H1 (cell line): ENCODE data around the gene PRXL2B. TPM values are rescaled to one million over a fixed set of nuclear protein-coding genes. Genes with fewer than 3 reads are reported as not detected.
A peak's percentile ranks its signal among the peaks of the same experiment; 100 is the strongest.

Experiments used
- CTCF ChIA-PET: fragments of 300-600 bp; sonication (Branson Sonifier 250); formaldehyde crosslinking; loops from one replicate; lab custom pipeline; 2021; ENCODE audit not compliant: partially characterized antibody; lab: Charles Lee
- POLR2A ChIA-PET: fragments of 300-600 bp; sonication (Branson Sonifier 250); formaldehyde crosslinking; loops from one replicate; lab custom pipeline; 2021; ENCODE audit warnings: inconsistent platforms; ENCODE audit not compliant: partially characterized antibody; lab: Charles Lee
- DNase-seq, 2 experiments: peaks; one replicate each; pipeline versions ENCODE4 v3.0.0 to v3.0.0-alpha.2; 2010 to 2022; ENCODE audit warnings: low spot score in 2 of 2, low read depth in 1 of 2, mixed read lengths in 1 of 2
- FAIRE-seq: peaks from 2 replicates; lab custom pipeline; 2011; peaks lifted over from hg19 to GRCh38; lab: Jason Lieb, UNC
- H2AFZ ChIP-seq: 2 replicates; pipeline ENCODE4 v1.8.1; 2012; ENCODE audit warnings: low read length, inconsistent platforms
- H2AK5ac ChIP-seq: 2 replicates; pipeline ENCODE4 v1.6.1; 2013; ENCODE audit warnings: low read depth, low read length
- H2BK120ac ChIP-seq: replicated peaks from 2 replicates; pipeline ENCODE3; 2013; ENCODE audit warnings: low read depth, low read length, inconsistent platforms
- H2BK12ac ChIP-seq: 2 replicates; pipeline ENCODE4 v1.6.1; 2013; ENCODE audit warnings: low read depth, low read length
- H2BK15ac ChIP-seq: 2 replicates; pipeline ENCODE4 v1.6.1; 2013; ENCODE audit warnings: low read length
- H2BK20ac ChIP-seq: 2 replicates; pipeline ENCODE4 v1.6.1; 2013; ENCODE audit warnings: low read length
- H2BK5ac ChIP-seq: 2 replicates; pipeline ENCODE4 v1.6.1; 2013; ENCODE audit warnings: low read depth, low read length
- H3K14ac ChIP-seq: 2 replicates; pipeline ENCODE4 v1.6.1; 2013; ENCODE audit warnings: inconsistent platforms; ENCODE audit not compliant: insufficient read length
- H3K18ac ChIP-seq: 2 replicates; pipeline ENCODE4 v1.6.1; 2013; ENCODE audit warnings: low read length; ENCODE audit errors: extremely low read depth
- H3K23ac ChIP-seq: 2 replicates; pipeline ENCODE4 v1.6.1; 2013; ENCODE audit warnings: inconsistent platforms; ENCODE audit not compliant: insufficient read length
- H3K23me2 ChIP-seq: 2 replicates; pipeline ENCODE4 v1.6.1; 2013; ENCODE audit warnings: low read depth, low read length
- H3K27ac ChIP-seq: 2 replicates; pipeline ENCODE4 v1.6.1; 2011; ENCODE audit warnings: low read depth, low read length, inconsistent platforms
- H3K27me3 ChIP-seq, 4 experiments: replicated peaks in 1 of 4; 1 replicate in 1 of 4; 2 replicates in 3 of 4; pipeline versions ENCODE4 v1.6.1 to v1.8.1; 2011 to 2013; ENCODE audit warnings: low read length in 3 of 4, mild to moderate bottlenecking in 3 of 4, inconsistent platforms in 2 of 4, mixed read lengths in 2 of 4, moderate library complexity in 1 of 4; ENCODE audit not compliant: control insufficient read depth in 3 of 4, insufficient read depth in 3 of 4; ENCODE audit errors: extremely low read depth in 1 of 4
- H3K36me3 ChIP-seq, 4 experiments: 2 replicates each; pipeline versions ENCODE4 v1.6.1 to v1.8.1; 2011 to 2013; ENCODE audit warnings: mild to moderate bottlenecking in 4 of 4, low read length in 3 of 4, moderate library complexity in 2 of 4, control low read depth in 1 of 4, inconsistent platforms in 1 of 4; ENCODE audit not compliant: insufficient read depth in 4 of 4, control insufficient read depth in 2 of 4
- H3K4ac ChIP-seq: replicated peaks from 2 replicates; pipeline ENCODE3; 2013; ENCODE audit warnings: low read length, low read depth, mixed read lengths, inconsistent platforms; ENCODE audit not compliant: insufficient read length
- H3K4me1 ChIP-seq, 4 experiments: replicated peaks in 1 of 4; 1 replicate in 1 of 4; 2 replicates in 3 of 4; pipeline versions ENCODE4 v1.6.1 to v1.8.1; 2011 to 2013; ENCODE audit warnings: low read length in 3 of 4, inconsistent platforms in 2 of 4, mixed read lengths in 1 of 4; ENCODE audit not compliant: insufficient read depth in 4 of 4, control insufficient read depth in 3 of 4
- H3K4me2 ChIP-seq, 2 experiments: 2 replicates each; pipeline versions ENCODE4 v1.6.1 to v1.8.1; 2011 to 2013; ENCODE audit warnings: low read depth in 2 of 2, low read length in 2 of 2, control low read depth in 1 of 2, inconsistent platforms in 1 of 2, mild to moderate bottlenecking in 1 of 2; ENCODE audit not compliant: insufficient read depth in 1 of 2
- H3K4me3 ChIP-seq, 4 experiments: fragments of 200-600, 300-600 bp in 1 of 4; sonication (generic), shearing (Covaris generic), sonication (Bioruptor Twin) in 1 of 4; 2 replicates each; pipeline versions ENCODE4 v1.5.1 to v1.8.1; 2011 to 2016; ENCODE audit warnings: low read length in 4 of 4, low read depth in 3 of 4, control low read depth in 2 of 4, inconsistent platforms in 2 of 4, mild to moderate bottlenecking in 2 of 4, mixed read lengths in 1 of 4, moderate library complexity in 1 of 4; ENCODE audit not compliant: insufficient read depth in 2 of 4; ENCODE audit errors: extremely low read depth in 1 of 4
- H3K56ac ChIP-seq: replicated peaks from 2 replicates; pipeline ENCODE3; 2013; ENCODE audit warnings: low read depth, mild to moderate bottlenecking, mixed read lengths, low read length, inconsistent platforms; ENCODE audit not compliant: insufficient read length
- H3K79me1 ChIP-seq: 2 replicates; pipeline ENCODE4 v1.6.1; 2013; ENCODE audit warnings: low read depth, low read length, control low read depth
- H3K79me2 ChIP-seq, 2 experiments: 2 replicates each; pipeline versions ENCODE4 v1.6.1 to v1.8.1; 2012 to 2013; ENCODE audit warnings: low read length in 2 of 2, mild to moderate bottlenecking in 2 of 2, inconsistent platforms in 1 of 2; ENCODE audit not compliant: insufficient read depth in 2 of 2, control insufficient read depth in 1 of 2
- H3K9ac ChIP-seq, 4 experiments: replicated peaks in 1 of 4; 1 replicate in 1 of 4; 2 replicates in 3 of 4; pipeline versions ENCODE4 v1.6.1 to v1.8.1; 2011 to 2013; ENCODE audit warnings: low read depth in 3 of 4, low read length in 3 of 4, control low read depth in 2 of 4, mild to moderate bottlenecking in 2 of 4, moderate library complexity in 2 of 4, inconsistent platforms in 1 of 4; ENCODE audit errors: extremely low read depth in 1 of 4
- H3K9me3 ChIP-seq, 2 experiments: 2 replicates each; pipeline versions ENCODE4 v1.6.1 to v1.8.1; 2012 to 2013; ENCODE audit warnings: mild to moderate bottlenecking in 2 of 2, moderate library complexity in 2 of 2, control low read depth in 1 of 2, inconsistent platforms in 1 of 2, low read depth in 1 of 2, low read length in 1 of 2, mixed read lengths in 1 of 2; ENCODE audit not compliant: insufficient read depth in 2 of 2
- H4K20me1 ChIP-seq, 2 experiments: replicated peaks in 1 of 2; 2 replicates each; pipeline versions ENCODE3 to v1.8.1; 2011 to 2013; ENCODE audit warnings: inconsistent platforms in 2 of 2, low read length in 2 of 2, mild to moderate bottlenecking in 1 of 2; ENCODE audit not compliant: insufficient read depth in 2 of 2, control insufficient read depth in 1 of 2
- H4K5ac ChIP-seq: 2 replicates; pipeline ENCODE4 v1.6.1; 2013; ENCODE audit warnings: low read length, low read depth, mixed read lengths, inconsistent platforms; ENCODE audit not compliant: insufficient read length
- H4K8ac ChIP-seq: 2 replicates; pipeline ENCODE4 v1.8.0; 2013; ENCODE audit warnings: mild to moderate bottlenecking, moderate library complexity, low read length, inconsistent platforms; ENCODE audit not compliant: insufficient read depth; ENCODE audit errors: extremely low read depth
- H4K91ac ChIP-seq: replicated peaks from 2 replicates; pipeline ENCODE3; 2013; ENCODE audit warnings: low read length, mixed read lengths, inconsistent platforms; ENCODE audit not compliant: insufficient read length
- ASH2L ChIP-seq: fragments of 200-600, 300-600 bp; sonication (generic); IDR thresholded peaks from one replicate; pipeline ENCODE4 v1.7.1; 2017; ENCODE audit warnings: low read length
- CTCF ChIP-seq, 3 experiments: IDR thresholded peaks; 1 replicate in 2 of 3; 2 replicates in 1 of 3; pipeline versions ENCODE4 v1.5.1 to v1.6.1; 2011; ENCODE audit warnings: low read length in 3 of 3, mild to moderate bottlenecking in 3 of 3, inconsistent platforms in 2 of 3, low read depth in 1 of 3, moderate library complexity in 1 of 3; ENCODE audit not compliant: insufficient read depth in 1 of 3; ENCODE audit errors: control extremely low read depth in 1 of 3
- FOSL1 ChIP-seq: IDR thresholded peaks from 2 replicates; pipeline ENCODE4 v1.6.1; 2011; ENCODE audit warnings: mild to moderate bottlenecking, low read depth, low read length, moderate library complexity; ENCODE audit not compliant: insufficient read depth
- HDAC2 ChIP-seq, 2 experiments: fragments of 300-600 bp in 1 of 2; sonication (generic) in 1 of 2; IDR thresholded peaks; 2 replicates each; pipeline ENCODE4 v1.6.1; 2011 to 2012; ENCODE audit warnings: low read depth in 2 of 2, low read length in 2 of 2, mild to moderate bottlenecking in 2 of 2, moderate library complexity in 2 of 2, borderline replicate concordance in 1 of 2, inconsistent platforms in 1 of 2
- HDAC6 ChIP-seq: IDR thresholded peaks from one replicate; pipeline ENCODE4 v1.7.1; 2012; ENCODE audit warnings: low read depth, mild to moderate bottlenecking, inconsistent platforms, low read length, moderate library complexity
- RNF2 ChIP-seq: fragments of 200-900, 300-1000 bp; sonication (generic); IDR thresholded peaks from 2 replicates; pipeline ENCODE4 v1.7.1; 2016; ENCODE audit warnings: borderline replicate concordance, low read depth, mild to moderate bottlenecking, antibody characterized with exemption, low read length; ENCODE audit not compliant: poor library complexity, severe bottlenecking; ENCODE audit errors: missing control alignments
- TBP ChIP-seq: IDR thresholded peaks from 2 replicates; pipeline ENCODE4 v1.6.1; 2011; ENCODE audit warnings: low read depth, low read length, improper control_type of control experiment
- YY1 ChIP-seq: IDR thresholded peaks from 2 replicates; pipeline ENCODE4 v1.6.1; 2011; ENCODE audit warnings: low read depth, mild to moderate bottlenecking, low read length
- WGBS, 2 experiments: shearing (Covaris generic) in 1 of 2; methylation state at CpG; one replicate each; pipeline versions ENCODE4 v1.1.6 to v1.1.7; 2013 to 2015; ENCODE audit warnings: low lambda C conversion rate in 2 of 2, mixed read lengths in 2 of 2, inconsistent platforms in 1 of 2, low coverage in 1 of 2, missing lambda C conversion rate in 1 of 2; ENCODE audit not compliant: insufficient replicate concordance in 2 of 2, insufficient coverage in 1 of 2, insufficient read length in 1 of 2; ENCODE audit errors: extremely low coverage in 1 of 2, missing lambda C conversion rate in 1 of 2; 5-methylcytosine and 5-hydroxymethylcytosine counted together
- polyA plus RNA-seq, 7 experiments: library from polyadenylated mRNA; depleted of rRNA in 3 of 7; stranded (reverse) in 5 of 7; unstranded in 2 of 7; fragments of >200 nt in 5 of 7; fragments of 200-250 nt in 2 of 7; gene quantifications; 1 replicate in 5 of 7; 2 replicates in 1 of 7; 4 replicates in 1 of 7; pipeline versions ENCODE4 v1.2.1 to v1.2.3, GENCODE V29; 2011 to 2013; ENCODE audit warnings: missing spikeins in 2 of 7, mixed read lengths in 2 of 7
- total RNA-seq: library from RNA; stranded (reverse); fragmentation: NEBNext Ultra II Directional; extraction: Animal tissue kit (Norgen Biotek cat#: 25700); gene quantifications from 2 replicates; pipeline ENCODE4 v1.2.1, GENCODE V29; 2021

The PRXL2B gene
- total and polyA plus RNA-seq, 2 of the 8 experiments (the other 6 are each of a cell fraction or from before 2014, with no cell fraction given): 35.3 to 46.0 TPM

- Histone ChIP-seq H3K4me2 (peak overlapping the region; percentile 4 to 53; a peak in 1 of 4 replicates), H2BK12ac (peak overlapping the region; percentile 27; the same call in 1 of the 2 replicates), H3K14ac (no peak overlapping the region), H3K79me1 (no peaks in the 10 kb centered on the region), H3K79me2 (no peaks in the 10 kb centered on the region), H4K20me1 (no peaks in the 10 kb centered on the region), H3K36me3 (no peaks in the 10 kb centered on the region), H3K18ac (no peak overlapping the region; the same call in 1 of the 2 replicates), H3K27me3 (peaks cover 0 to 3% (median 0%) of the 10 kb centered on the region in 4 experiments; a peak in 1 of 7 replicates), H3K27ac (no peak overlapping the region), H2AFZ (no peak overlapping the region), H3K56ac (no peak overlapping the region), H3K9ac (no peak overlapping the region), H4K5ac (peak overlapping the region; percentile 10), H4K91ac (no peak overlapping the region), H2BK5ac (no peak overlapping the region), H3K9me3 (peaks cover 3 to 12% of the 10 kb centered on the region in 2 experiments), H2BK20ac (no peak overlapping the region), H3K4me3 (peak overlapping the region in 1 of 4 experiments; percentile 52; a peak in 1 of 8 replicates), H3K4me1 (peaks cover 0 to 3% (median 0%) of the 10 kb centered on the region in 4 experiments; a peak in 2 of 7 replicates), H4K8ac (no peak overlapping the region), H2BK15ac (peak overlapping the region; percentile 81; the same call in 1 of the 2 replicates), H3K23me2 (no peaks in the 10 kb centered on the region), H3K23ac (no peak overlapping the region), H2BK120ac (no peak overlapping the region), H3K4ac (no peak overlapping the region), H2AK5ac (no peak overlapping the region)
- 88% methylated on average over 13 of the region's 19 CpGs; no CpG with 5 or more reads in 1 of the 2 experiments for WGBS, 2 experiments
- FAIRE-seq (no peak), DNase-seq (peak in 1 of 2 experiments; percentile 41)
- ChIA-PET POLR2A (interaction anchor here (0.5 kb wide), 1 partner anchor 43 kb away, joined by 4 read pairs; no protein-coding TSS in a partner anchor), CTCF (no interaction called here)
- TF ChIP-seq RNF2: no peak
- no peak for TF ChIP-seq HDAC6
- no peak for TF ChIP-seq ASH2L
- TF ChIP-seq TBP: no peak
- no peak for TF ChIP-seq YY1
- no peak for TF ChIP-seq HDAC2 (IDR thresholded peaks at IDR 0.05; ENCODE audit: borderline replicate concordance in 1 of 2, low read depth in 2 of 2, low read length in 2 of 2)
- no peak for TF ChIP-seq CTCF (IDR thresholded peaks at IDR 0.05; ENCODE audit: control extremely low read depth in 1 of 3, insufficient read depth in 1 of 3, low read depth in 1 of 3, low read length in 3 of 3)
- no peak for TF ChIP-seq FOSL1
Observed at GRCh38 chr1:2611621-2612437, 25.3 kb downstream of the PRXL2B start.
